NCI-H1930 (cell line): Measurements from ENCODE around the gene ZEB1.
"Not testable (repeated sequence)": the region's sequence is repeated elsewhere in the genome, so short reads cannot be mapped to it uniquely, and the experiment has no call there.

Experiments used
- DNase-seq, 2 experiments: peaks; one replicate each; lab custom pipeline; 2025; lab: John Stamatoyannopoulos, UW

ZEB1 gene

GRCh38 chr10:31366703-31367102, 47.7 kb downstream of the ZEB1 start:
- DNase-seq, result no peak

DNA sequence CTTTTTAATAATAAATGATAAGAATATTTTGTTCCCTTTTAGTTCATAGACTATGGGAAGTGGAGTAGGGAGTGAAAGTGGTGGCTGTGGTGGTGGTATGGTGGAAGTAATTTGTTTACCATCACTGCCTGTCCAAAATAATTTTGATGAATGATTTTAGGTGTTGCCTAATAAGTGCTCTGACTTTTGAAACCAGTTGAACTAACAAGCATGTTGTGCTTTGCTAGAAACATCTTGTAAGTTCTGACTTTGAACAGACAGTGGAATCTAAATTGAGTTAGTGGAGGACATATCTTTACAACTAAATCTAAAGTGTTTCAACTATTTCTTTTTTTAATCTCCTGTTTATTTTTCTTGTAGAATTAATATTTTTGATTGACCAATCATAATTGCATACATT, 49.7 kb downstream of the ZEB1 start:
- no peak for DNase-seq

DNA sequence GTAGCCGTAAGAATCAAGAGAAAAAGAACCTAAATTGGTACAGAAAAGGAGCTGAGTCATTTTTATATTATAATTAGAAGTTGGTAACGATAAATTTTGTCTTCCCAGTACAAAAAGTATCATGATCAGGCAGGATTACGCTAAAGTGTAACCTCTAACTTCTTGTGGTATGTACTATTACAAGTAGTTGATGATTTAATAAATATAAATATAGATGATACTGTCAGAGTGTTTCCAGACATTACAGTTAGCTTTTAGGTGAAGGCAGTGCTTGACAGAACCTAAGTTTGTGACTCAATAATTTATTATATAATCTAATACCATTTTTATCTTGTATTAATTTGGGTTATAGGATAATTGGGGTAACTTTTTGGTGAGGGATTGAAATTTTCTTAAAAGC, 53.4 kb downstream of the ZEB1 start:
- DNase-seq, result no peak

GRCh38 chr10:31374146-31374696, 55.2 kb downstream of the ZEB1 start:
- no peak for DNase-seq

- DNase-seq, result no peak
These were observed 62.2 kb downstream of the ZEB1 start for GRCh38 chr10:31381171-31381570.

DNA sequence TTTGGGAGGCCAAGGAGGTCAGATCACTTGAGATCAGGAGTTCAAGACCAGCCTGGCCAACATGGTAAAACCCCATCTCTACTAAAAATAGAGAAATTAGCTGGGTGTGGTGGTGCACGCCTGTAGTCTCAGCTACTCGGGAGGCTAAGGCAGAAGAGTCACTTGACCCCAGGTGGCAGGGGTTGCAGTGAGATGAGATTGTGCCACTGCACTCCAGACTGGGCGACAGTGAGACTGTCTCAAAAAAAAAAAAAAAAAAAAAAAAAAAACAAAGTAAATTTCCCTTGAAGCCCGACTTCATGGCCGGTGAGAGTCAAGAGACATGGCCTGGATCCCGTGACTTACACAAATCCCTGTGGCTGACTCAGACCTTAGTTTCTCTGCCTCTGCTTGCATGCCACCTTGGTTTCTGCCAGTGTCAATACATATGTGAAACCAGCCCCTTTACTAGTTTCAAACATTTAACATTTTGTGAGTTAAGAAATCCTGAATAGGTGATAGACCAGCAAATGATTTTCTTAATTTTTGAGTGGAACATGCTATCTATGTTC, 62.8 kb downstream of the ZEB1 start:
- no peak for DNase-seq

- DNase-seq, result no peak
These were observed 65.0 kb downstream of the ZEB1 start for GRCh38 chr10:31383810-31384588.

GRCh38 chr10:31384589-31384949, 65.6 kb downstream of the ZEB1 start:
- DNase-seq, result no peak

DNA sequence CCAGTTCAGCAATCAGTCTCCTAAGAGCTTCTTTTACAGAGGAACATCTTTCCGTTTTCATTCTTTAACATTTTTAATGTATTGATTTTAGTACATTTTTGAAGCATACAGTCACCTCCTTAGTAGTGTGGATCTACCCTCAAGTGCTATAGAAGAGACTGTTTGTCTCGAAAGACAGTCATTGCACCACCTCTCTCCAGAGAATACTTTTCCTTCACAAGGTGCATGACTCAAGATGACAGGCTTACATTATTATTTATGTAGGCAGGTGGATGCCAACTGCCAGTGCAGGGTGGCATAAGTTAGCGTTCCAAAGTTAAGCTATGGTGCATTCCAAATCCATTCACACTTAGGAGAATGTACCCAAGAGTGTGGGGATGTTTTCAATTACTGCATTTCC, 71.8 kb downstream of the ZEB1 start:
- DNase-seq, result no peak

GRCh38 chr10:31393844-31394243, 74.8 kb downstream of the ZEB1 start:
- no peak for DNase-seq

DNA sequence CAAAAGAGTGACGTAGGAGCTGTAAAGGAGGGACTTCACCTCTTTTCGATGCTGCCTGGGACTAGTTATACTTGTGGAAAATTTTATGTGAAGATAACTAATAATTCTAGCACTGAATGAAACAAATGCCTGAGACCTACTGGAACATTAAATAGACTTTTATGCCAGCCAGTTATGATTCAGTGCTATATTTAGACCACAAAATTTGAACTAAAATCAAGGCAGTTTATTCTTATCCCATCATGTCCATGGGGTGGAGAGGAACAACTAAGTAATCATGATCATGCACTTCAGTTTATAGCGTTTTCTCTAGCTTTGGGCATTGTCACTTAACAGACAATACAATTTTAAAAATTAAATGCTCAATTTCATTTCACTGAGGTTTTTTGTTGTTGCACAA, 76.7 kb downstream of the ZEB1 start:
- no peak for DNase-seq

GRCh38 chr10:31396376-31396775, 77.4 kb downstream of the ZEB1 start:
- no peak for DNase-seq

- DNase-seq, result no peak
These were observed 78.8 kb downstream of the ZEB1 start for GRCh38 chr10:31397852-31398251.

GRCh38 chr10:31399171-31399570, 80.2 kb downstream of the ZEB1 start:
- no peak for DNase-seq

DNA sequence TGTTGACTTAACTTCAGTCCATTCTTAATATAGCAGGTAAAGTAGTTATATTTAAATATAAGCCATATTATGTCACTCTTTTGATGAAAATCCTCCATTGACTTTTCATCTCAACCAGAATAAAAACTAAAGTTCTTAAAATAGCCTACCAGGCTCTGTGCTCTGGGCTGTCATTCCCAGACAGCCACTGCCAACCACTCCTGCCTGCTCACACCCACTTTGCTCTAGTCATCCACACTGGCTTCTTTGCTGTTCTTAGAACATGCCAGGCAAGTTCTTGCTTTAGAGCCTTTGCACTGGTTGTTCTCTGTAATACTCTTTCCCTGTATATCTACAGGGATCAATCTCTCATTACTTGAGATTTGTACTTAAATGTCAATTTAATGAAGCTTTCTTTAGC, 80.6 kb downstream of the ZEB1 start:
- DNase-seq, result no peak

GRCh38 chr10:31401287-31401686, 82.3 kb downstream of the ZEB1 start:
- DNase-seq, result no peak

DNA sequence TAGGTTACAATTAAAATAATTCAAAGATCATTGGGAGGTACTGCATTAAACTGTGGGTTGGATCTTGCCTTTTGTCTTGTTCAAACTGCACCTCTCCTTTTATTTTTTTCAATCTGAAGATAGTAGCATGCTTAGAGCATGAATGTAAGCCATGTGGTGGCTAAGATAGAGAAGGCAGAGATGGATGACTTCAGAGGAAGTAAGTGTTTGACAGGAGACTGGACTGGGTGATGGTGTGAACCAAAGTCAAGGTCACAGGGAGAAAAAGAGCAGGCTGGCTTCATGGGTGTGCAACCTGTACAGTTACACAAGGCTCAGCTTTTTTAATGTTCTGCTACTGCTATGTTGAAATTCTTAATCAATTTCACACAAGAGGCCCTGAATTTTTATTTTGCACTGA, 85.6 kb downstream of the ZEB1 start:
- DNase-seq, result no peak

GRCh38 chr10:31405829-31406228, 86.8 kb downstream of the ZEB1 start:
- DNase-seq, result not testable (repeated sequence)

- not testable (repeated sequence) for DNase-seq
These were observed 93.4 kb downstream of the ZEB1 start for GRCh38 chr10:31412397-31412796.

DNA sequence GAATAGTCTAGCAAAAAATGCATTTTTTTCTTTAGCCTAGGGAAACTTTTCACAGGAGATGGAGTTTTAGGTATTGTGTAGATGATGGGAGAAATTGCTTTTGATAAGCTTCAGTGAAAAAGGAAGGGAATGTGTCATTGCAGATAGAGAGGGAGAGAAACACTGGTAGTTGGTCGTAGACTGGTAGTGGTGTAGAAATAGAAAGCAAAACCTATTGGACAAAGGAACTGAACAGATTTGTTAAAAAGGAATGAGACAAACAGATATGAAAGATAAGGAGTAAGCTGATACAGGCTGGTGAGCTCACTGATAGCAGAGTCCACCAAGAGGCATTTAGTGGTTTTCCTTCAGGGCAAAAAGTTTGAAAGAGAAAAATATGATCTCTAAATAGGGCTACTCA, 94.3 kb downstream of the ZEB1 start:
- DNase-seq, result no peak

GRCh38 chr10:31418481-31418880, 99.5 kb downstream of the ZEB1 start:
- no peak for DNase-seq

DNA sequence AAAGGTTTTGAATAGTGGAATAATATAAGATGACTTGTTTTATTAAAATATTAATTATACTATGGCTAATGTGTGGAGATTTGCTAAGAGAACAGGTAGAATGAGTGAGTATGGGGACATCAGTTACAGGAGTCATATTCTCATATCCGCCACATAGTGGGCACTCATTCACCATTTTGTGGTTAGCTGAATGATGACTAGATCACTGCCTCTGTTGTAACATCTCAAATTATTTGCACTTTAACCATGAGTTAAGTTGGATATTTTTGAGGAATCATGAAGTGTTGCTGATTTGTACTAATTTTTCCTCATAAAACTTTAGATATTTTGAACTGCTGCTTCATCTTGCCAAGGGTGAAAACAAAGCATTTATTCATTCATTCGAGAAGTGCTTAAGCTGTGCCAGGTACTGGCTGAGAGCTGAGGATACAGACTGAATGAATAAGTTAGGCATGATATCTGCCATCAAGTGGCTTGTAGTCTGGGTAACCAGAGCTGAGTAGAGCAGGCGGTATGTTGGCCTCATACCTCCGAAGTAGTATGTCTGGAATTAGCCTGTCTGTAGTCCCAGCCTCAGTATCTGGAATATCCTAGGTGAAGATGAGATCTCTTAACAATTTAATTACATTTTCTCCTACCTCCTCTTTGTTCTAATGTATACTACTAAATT, 100.5 kb downstream of the ZEB1 start:
- no peak for DNase-seq

- DNase-seq, result no peak
These were observed 102.3 kb downstream of the ZEB1 start for GRCh38 chr10:31421322-31421721.
